Endothelial cell of umbilical vein (primary cell): ENCODE results near the gene LRSAM1. TPM values are rescaled to one million over a fixed set of nuclear protein-coding genes. Genes with fewer than 3 reads are reported as not detected.

Experiments
- BruUV-seq: library from RNA; stranded (reverse); fragments of 400-500 nt; replicated peaks from 2 replicates; lab custom pipeline; 2021; lab: Mats Ljungman, UMichigan
- CTCF ChIA-PET: fragments of 300-600, 350-600 bp; sonication (Branson Sonifier 250); formaldehyde crosslinking; loops from one replicate; lab custom pipeline; 2021; ENCODE audit warnings: antibody characterized with exemption, inconsistent platforms; lab: Charles Lee
- POLR2A ChIA-PET: fragments of 300-600, 350-600 bp; sonication (Branson Sonifier 250); formaldehyde crosslinking; loops from one replicate; lab custom pipeline; 2021; ENCODE audit warnings: antibody characterized with exemption, inconsistent platforms; lab: Charles Lee
- DNase-seq: peaks from one replicate; pipeline ENCODE4 v3.0.0-alpha.2; 2011; ENCODE audit warnings: low read depth, low spot score
- FAIRE-seq: peaks from 2 replicates; lab custom pipeline; 2011; peaks lifted over from hg19 to GRCh38; lab: Jason Lieb, UNC
- H2AFZ ChIP-seq: 2 replicates; pipeline ENCODE4 v1.6.0; 2012; ENCODE audit warnings: low read depth, low read length, control low read depth, inconsistent platforms
- H3K27ac ChIP-seq: 2 replicates; pipeline ENCODE4 v1.5.1; 2011; ENCODE audit warnings: low read depth, mild to moderate bottlenecking, control low read depth, low read length, moderate library complexity; ENCODE audit not compliant: insufficient read depth
- H3K27me3 ChIP-seq, 2 experiments: 2 replicates each; pipeline versions ENCODE4 v1.6.0 to v1.6.1; 2011; ENCODE audit warnings: low read length in 2 of 2, mixed read lengths in 1 of 2; ENCODE audit not compliant: control insufficient read depth in 2 of 2, insufficient read depth in 2 of 2
- H3K36me3 ChIP-seq, 2 experiments: 2 replicates in 1 of 2; 3 replicates in 1 of 2; pipeline ENCODE4 v1.5.1; 2011; ENCODE audit warnings: low read length in 2 of 2, mild to moderate bottlenecking in 1 of 2, moderate library complexity in 1 of 2; ENCODE audit not compliant: control insufficient read depth in 2 of 2, insufficient read depth in 2 of 2; ENCODE audit errors: extremely low read depth in 1 of 2
- H3K4me1 ChIP-seq: 3 replicates; pipeline ENCODE4 v1.5.1; 2011; ENCODE audit warnings: mild to moderate bottlenecking, low read length; ENCODE audit not compliant: control insufficient read depth, insufficient read depth; ENCODE audit errors: extremely low read depth
- H3K4me2 ChIP-seq: 2 replicates; pipeline ENCODE4 v1.6.1; 2011; ENCODE audit warnings: low read length, control low read depth, mixed read lengths; ENCODE audit not compliant: insufficient read depth
- H3K4me3 ChIP-seq, 3 experiments: fragments of 200-600 bp in 1 of 3; sonication (generic), shearing (Covaris generic) in 1 of 3; replicated peaks in 1 of 3; 2 replicates each; pipeline ENCODE4 v1.5.1; 2011 to 2016; ENCODE audit warnings: control low read depth in 3 of 3, low read length in 3 of 3, mild to moderate bottlenecking in 2 of 3, inconsistent platforms in 1 of 3, low read depth in 1 of 3, moderate library complexity in 1 of 3; ENCODE audit not compliant: insufficient read depth in 1 of 3
- H3K79me2 ChIP-seq: 2 replicates; pipeline ENCODE4 v1.6.0; 2012; ENCODE audit warnings: low read length, inconsistent platforms; ENCODE audit not compliant: control insufficient read depth, insufficient read depth
- H3K9ac ChIP-seq: replicated peaks from 2 replicates; pipeline ENCODE3; 2011; ENCODE audit warnings: low read length, control low read depth; ENCODE audit not compliant: insufficient read depth; ENCODE audit errors: extremely low read depth
- H3K9me1 ChIP-seq: replicated peaks from 3 replicates; pipeline ENCODE4 v1.6.0; 2011; ENCODE audit warnings: mild to moderate bottlenecking, low read length; ENCODE audit not compliant: control insufficient read depth, insufficient read depth; ENCODE audit errors: extremely low read depth
- H3K9me3 ChIP-seq: replicated peaks from 2 replicates; pipeline ENCODE4 v1.5.1; 2012; ENCODE audit warnings: low read length, inconsistent platforms; ENCODE audit not compliant: control insufficient read depth, insufficient read depth
- H4K20me1 ChIP-seq: replicated peaks from 2 replicates; pipeline ENCODE3; 2011; ENCODE audit warnings: mild to moderate bottlenecking, low read length; ENCODE audit not compliant: control insufficient read depth, insufficient read depth; ENCODE audit errors: extremely low read depth
- CTCF ChIP-seq, 2 donors: IDR thresholded peaks; 1 replicate in 1 of 2; 2 replicates in 1 of 2; pipeline ENCODE4 v1.5.1; 2011; ENCODE audit warnings: low read length in 2 of 2, mild to moderate bottlenecking in 2 of 2, moderate library complexity in 2 of 2, control low read depth in 1 of 2, inconsistent platforms in 1 of 2, low read depth in 1 of 2; ENCODE audit not compliant: insufficient read depth in 1 of 2; ENCODE audit errors: extremely low read depth in 1 of 2
- EZH2 ChIP-seq: IDR thresholded peaks from 2 replicates; pipeline ENCODE4 v1.6.1; 2012; ENCODE audit warnings: borderline replicate concordance, low read depth, mild to moderate bottlenecking, moderate library complexity, low read length, inconsistent platforms; ENCODE audit not compliant: severe bottlenecking
- FOS ChIP-seq: IDR thresholded peaks from 2 replicates; pipeline ENCODE4 v1.6.1; 2011; ENCODE audit warnings: mild to moderate bottlenecking, low read length, moderate library complexity, borderline replicate concordance; ENCODE audit not compliant: insufficient read depth
- GATA2 ChIP-seq: IDR thresholded peaks from 2 replicates; pipeline ENCODE4 v1.7.0; 2011; ENCODE audit warnings: low read depth, mild to moderate bottlenecking, moderate library complexity, mixed read lengths, low read length; ENCODE audit not compliant: insufficient read length, insufficient read depth
- JUN ChIP-seq: IDR thresholded peaks from 2 replicates; pipeline ENCODE4 v1.6.1; 2011; ENCODE audit warnings: borderline replicate concordance, low read depth; ENCODE audit not compliant: insufficient read length, insufficient read depth
- MAX ChIP-seq: IDR thresholded peaks from 2 replicates; pipeline ENCODE4 v1.6.1; 2011; ENCODE audit not compliant: insufficient read depth, insufficient read length
- MYC ChIP-seq: IDR thresholded peaks from one replicate; pipeline ENCODE4 v1.6.1; 2011; ENCODE audit warnings: mild to moderate bottlenecking, low read depth, low read length
- POLR2A ChIP-seq: IDR thresholded peaks from 2 replicates; pipeline ENCODE4 v1.6.1; 2012; ENCODE audit warnings: low read depth, mild to moderate bottlenecking, control low read depth, low read length
- POLR2AphosphoS5 ChIP-seq: IDR thresholded peaks from 2 replicates; pipeline ENCODE4 v1.6.1; 2012; ENCODE audit warnings: low read depth, mild to moderate bottlenecking, control low read depth, low read length, moderate library complexity; ENCODE audit not compliant: insufficient read depth
- dilution Hi-C: fragments of 300-500 bp; cut with MboI; formaldehyde crosslinking; loops from one replicate; pipeline ENCODE4 v1.15.0; 2019; ENCODE audit warnings: low sequenced_read_pairs; ENCODE audit not compliant: extremely low pct_ligation_motif_present
- intact Hi-C: fragments of 100-400 bp; cut with micrococcal nuclease; formaldehyde crosslinking; loops from one replicate; pipeline ENCODE4 v1.10.0; 2022
- polyA plus RNA-seq, 4 experiments: library from polyadenylated mRNA; depleted of rRNA in 3 of 4; stranded (reverse) in 3 of 4; unstranded in 1 of 4; fragments of >200 nt; gene quantifications; 2 replicates each; pipeline versions ENCODE4 v1.2.1 to v1.2.3, GENCODE V29; 2011 to 2012; ENCODE audit warnings: missing spikeins in 1 of 4
- total RNA-seq: library from RNA; stranded (reverse); gene quantifications from 2 replicates; pipeline ENCODE4 v1.2.3, GENCODE V29; 2021

The LRSAM1 gene
- total and polyA plus RNA-seq, 2 donors (not counting 3 experiments of a cell fraction or from before 2014, with no cell fraction given), result 10.8 to 18.9 TPM

GRCh38 chr9:127479507-127480081 is 28.3 kb downstream of the LRSAM1 start:
- no peaks in the 10 kb centered on the region for H3K27me3 ChIP-seq
- FAIRE-seq (no peak), DNase-seq (no peak)
- H3K79me2 ChIP-seq, result no peaks in the 10 kb centered on the region
- TF ChIP-seq GATA2, result no peak
- TF ChIP-seq FOS, result no peak
- no peak for TF ChIP-seq POLR2A
- no peak for TF ChIP-seq MYC
- TF ChIP-seq POLR2AphosphoS5, result no peak
- no peak for TF ChIP-seq MAX
- TF ChIP-seq EZH2, result no peak
- TF ChIP-seq CTCF (IDR thresholded peaks at IDR 0.05; ENCODE audit: extremely low read depth in 1 of 2, insufficient read depth in 1 of 2, low read depth in 1 of 2, low read length in 2 of 2), result no peak
- no peak for TF ChIP-seq JUN
- dilution Hi-C loops (no loop called here), intact Hi-C loops (no loop called here)
- peaks cover 0 to 24% of the 10 kb centered on the region in 2 experiments for H3K36me3 ChIP-seq
- CTCF ChIA-PET, result interaction anchor here (1.0 to 1.4 kb wide), 3 partner anchors 9 to 25 kb away, joined by 3 to 4 read pairs (median 3); no protein-coding TSS in a partner anchor
- H3K9me3 ChIP-seq, result no peaks in the 10 kb centered on the region
- H3K27ac ChIP-seq, result no peak overlapping the region
- H3K4me2 ChIP-seq, result no peak overlapping the region
- H2AFZ ChIP-seq, result no peak overlapping the region
- H3K4me1 ChIP-seq, result no peaks in the 10 kb centered on the region
- no peak overlapping the region for H3K4me3 ChIP-seq
- no TSS peak for BruUV-seq
- POLR2A ChIA-PET, result no interaction called here
- no peaks in the 10 kb centered on the region for H3K9me1 ChIP-seq
- H3K9ac ChIP-seq, result no peak overlapping the region
- H4K20me1 ChIP-seq, result no peaks in the 10 kb centered on the region
